Adipocyte (in vitro differentiated cells): ENCODE measurements around the gene CHM.
"Not testable (repeated sequence)": the region's sequence is repeated elsewhere in the genome, so short reads cannot be mapped to it uniquely, and the experiment has no call there.

Experiments used
- DNase-seq: peaks from one replicate; pipeline ENCODE4 v3.0.0-alpha.2; 2015; ENCODE audit warnings: low read depth
- H3K27me3 ChIP-seq: replicated peaks from 2 replicates; pipeline ENCODE4 v1.7.0; 2013; ENCODE audit warnings: mild to moderate bottlenecking, low read length, moderate library complexity; ENCODE audit not compliant: control insufficient read depth, insufficient read depth
- H3K36me3 ChIP-seq: 2 replicates; pipeline ENCODE4 v1.7.0; 2013; ENCODE audit warnings: low read length, mild to moderate bottlenecking, moderate library complexity; ENCODE audit not compliant: control insufficient read depth, insufficient read depth, severe bottlenecking
- H3K4me1 ChIP-seq: 2 replicates; pipeline ENCODE4 v1.7.0; 2013; ENCODE audit warnings: mild to moderate bottlenecking, low read length, moderate library complexity; ENCODE audit not compliant: control insufficient read depth, insufficient read depth
- H3K4me3 ChIP-seq: 2 replicates; pipeline ENCODE4 v1.7.0; 2013; ENCODE audit warnings: mild to moderate bottlenecking, low read length, moderate library complexity
- H3K9ac ChIP-seq: 2 replicates; pipeline ENCODE4 v1.7.0; 2013; ENCODE audit warnings: mild to moderate bottlenecking, low read length, moderate library complexity
- H3K9me3 ChIP-seq: 2 replicates; pipeline ENCODE4 v1.7.0; 2013; ENCODE audit warnings: mild to moderate bottlenecking, low read length, moderate library complexity; ENCODE audit not compliant: control insufficient read depth

The CHM gene

DNA sequence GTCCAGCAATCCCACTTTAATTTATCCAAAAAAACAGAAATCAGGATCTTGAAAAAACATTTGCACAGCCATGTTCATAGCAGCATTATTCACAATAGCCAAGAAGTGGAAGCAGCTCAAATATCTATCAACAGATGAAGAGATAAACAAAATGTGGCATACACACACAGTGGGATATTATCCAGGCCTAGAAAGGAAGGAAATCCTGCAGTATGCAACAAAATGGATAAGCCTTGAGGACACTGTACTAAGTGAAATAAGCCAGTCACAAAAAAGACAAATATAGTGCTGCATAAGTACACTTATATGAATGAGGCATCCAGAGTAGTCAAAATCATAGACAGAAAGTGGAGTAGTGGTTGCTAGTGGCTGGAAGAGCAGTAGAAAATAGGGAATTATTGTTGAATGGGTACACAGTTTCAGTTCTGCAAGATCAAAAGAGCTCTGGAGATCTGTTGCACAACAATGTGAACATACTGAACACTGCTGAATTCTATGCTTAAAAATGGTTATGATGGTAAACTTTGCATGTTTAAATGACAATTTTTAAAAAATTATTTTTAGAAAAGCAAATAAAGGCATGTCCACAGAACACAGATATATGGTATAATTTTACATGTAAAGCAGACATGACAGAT, 25.6 kb downstream of the CHM start:
- H3K9ac ChIP-seq = no peak overlapping the region
- no peak overlapping the region for H3K4me3 ChIP-seq
- no peaks in the 10 kb centered on the region for H3K27me3 ChIP-seq
- DNase-seq = peak; percentile 30
- H3K4me1 ChIP-seq = no peaks in the 10 kb centered on the region
- H3K36me3 ChIP-seq = peaks cover 14% of the 10 kb centered on the region
- no peaks in the 10 kb centered on the region for H3K9me3 ChIP-seq

DNA sequence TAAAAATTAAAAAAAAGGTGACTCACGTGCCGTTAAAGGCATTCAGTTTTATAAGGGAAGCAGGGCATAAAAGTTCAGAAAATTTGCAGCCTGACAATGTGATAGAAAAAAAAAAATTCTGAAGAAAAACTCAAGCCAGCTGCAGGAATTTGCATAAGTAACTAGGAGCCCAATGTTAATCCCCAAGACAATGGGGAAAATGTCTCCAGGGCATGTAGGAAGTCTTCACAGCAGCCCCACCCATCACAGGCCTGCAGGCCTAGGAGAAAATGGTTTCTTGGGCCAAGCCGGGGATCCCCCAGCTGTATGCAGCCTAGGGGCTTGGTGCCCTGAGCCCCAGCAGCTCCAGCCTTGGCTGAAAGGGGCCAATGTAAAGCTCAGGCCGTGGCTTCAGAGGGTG, 31.2 kb downstream of the CHM start:
- Histone ChIP-seq H3K9ac (no peak overlapping the region), H3K36me3 (no peaks in the 10 kb centered on the region), H3K27me3 (no peaks in the 10 kb centered on the region), H3K9me3 (no peaks in the 10 kb centered on the region), H3K4me1 (no peaks in the 10 kb centered on the region), H3K4me3 (no peak overlapping the region)
- no peak for DNase-seq

DNA sequence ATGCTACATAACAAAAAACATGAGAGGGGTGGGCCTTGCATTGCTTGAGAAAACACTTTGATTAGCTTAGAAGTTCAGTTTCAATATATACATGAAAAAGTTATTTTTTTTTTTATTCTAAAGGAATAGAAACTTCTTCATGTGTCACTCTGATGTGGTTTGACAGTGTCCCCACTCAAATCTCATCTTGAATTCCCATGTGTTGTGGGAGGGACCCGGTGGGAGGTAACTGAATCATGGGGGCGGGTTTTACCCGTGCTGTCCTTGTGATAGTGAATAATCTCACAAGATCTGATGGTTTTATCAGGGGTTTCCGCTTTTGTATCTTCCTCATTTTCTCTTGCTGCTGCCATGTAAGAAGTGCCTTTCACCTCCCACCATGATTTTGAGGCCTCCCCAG, 32.4 kb downstream of the CHM start:
- DNase-seq, H3K9me3 ChIP-seq, H3K36me3 ChIP-seq, H3K4me1 ChIP-seq, H3K9ac ChIP-seq, H3K4me3 ChIP-seq, H3K27me3 ChIP-seq: not testable (repeated sequence)

GRCh38 chrX:86014421-86014820, 32.9 kb downstream of the CHM start:
- DNase-seq = no peak
- Histone ChIP-seq H3K4me3 (no peak overlapping the region), H3K4me1 (no peaks in the 10 kb centered on the region), H3K27me3 (no peaks in the 10 kb centered on the region), H3K9me3 (no peaks in the 10 kb centered on the region), H3K36me3 (no peaks in the 10 kb centered on the region), H3K9ac (no peak overlapping the region)

DNA sequence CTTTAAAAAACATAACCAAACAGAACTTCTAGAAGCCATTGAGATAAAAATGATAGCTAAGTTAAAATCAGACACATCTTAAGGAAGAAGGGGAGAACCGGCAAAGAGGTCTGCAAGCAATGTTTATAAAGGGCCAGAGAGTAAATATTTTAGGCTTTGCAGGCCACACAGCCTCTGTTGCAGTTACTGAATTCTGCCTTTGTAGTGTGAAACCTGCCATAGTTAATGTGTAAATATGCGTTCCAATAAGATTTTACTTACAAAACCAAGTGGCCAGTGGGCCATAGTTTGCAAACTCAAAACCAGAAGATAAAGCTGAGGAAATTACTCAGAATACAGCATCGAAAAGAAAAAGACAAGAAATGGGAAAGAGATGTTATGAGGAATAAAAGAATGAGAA, 33.6 kb downstream of the CHM start:
- DNase-seq = no peak
- Histone ChIP-seq H3K9ac (no peak overlapping the region), H3K9me3 (no peaks in the 10 kb centered on the region), H3K4me3 (no peak overlapping the region), H3K36me3 (no peaks in the 10 kb centered on the region), H3K27me3 (no peaks in the 10 kb centered on the region), H3K4me1 (no peaks in the 10 kb centered on the region)

DNA sequence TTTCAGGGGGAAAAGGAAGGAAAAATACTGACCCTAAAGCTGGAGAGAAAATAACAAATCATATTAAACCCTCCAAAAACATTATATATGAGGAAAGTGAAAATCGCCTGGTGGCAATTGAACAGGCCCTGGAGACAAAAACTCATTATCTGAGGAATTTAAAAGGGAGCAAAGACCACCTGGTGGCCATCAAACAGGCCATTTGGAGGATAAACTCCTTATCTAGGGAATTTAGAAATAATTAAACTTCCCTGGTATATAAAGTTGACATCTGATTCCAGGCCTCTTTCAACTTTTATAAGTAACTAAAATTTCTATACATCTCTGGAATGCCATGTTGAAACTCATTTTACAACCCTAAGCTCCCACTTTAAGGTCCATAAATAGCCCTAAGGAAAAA, 35.2 kb downstream of the CHM start:
- Histone ChIP-seq H3K9me3 (no peaks in the 10 kb centered on the region), H3K9ac (no peak overlapping the region), H3K36me3 (no peaks in the 10 kb centered on the region), H3K4me3 (no peak overlapping the region), H3K27me3 (no peaks in the 10 kb centered on the region), H3K4me1 (no peaks in the 10 kb centered on the region)
- no peak for DNase-seq

DNA sequence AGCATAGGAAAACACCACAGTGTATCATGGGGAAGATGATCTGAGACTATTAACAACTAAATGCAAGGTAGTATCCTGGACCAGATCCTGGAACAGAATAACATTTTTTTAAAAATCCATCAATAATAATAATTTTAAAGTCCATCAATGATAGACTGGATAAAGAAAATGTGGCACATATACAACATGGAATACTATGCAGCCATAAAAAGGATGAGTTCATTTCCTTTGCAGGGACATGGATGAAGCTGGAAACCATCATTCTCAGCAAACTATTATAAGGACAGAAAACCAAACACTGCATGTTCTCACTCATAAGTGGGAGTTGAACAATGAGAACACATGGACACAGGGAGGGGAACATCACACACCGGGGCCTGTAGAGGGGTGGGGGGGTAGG, 37.6 kb downstream of the CHM start:
- H3K27me3 ChIP-seq, H3K36me3 ChIP-seq, H3K9me3 ChIP-seq, H3K9ac ChIP-seq, H3K4me3 ChIP-seq, DNase-seq, H3K4me1 ChIP-seq: not testable (repeated sequence)

DNA sequence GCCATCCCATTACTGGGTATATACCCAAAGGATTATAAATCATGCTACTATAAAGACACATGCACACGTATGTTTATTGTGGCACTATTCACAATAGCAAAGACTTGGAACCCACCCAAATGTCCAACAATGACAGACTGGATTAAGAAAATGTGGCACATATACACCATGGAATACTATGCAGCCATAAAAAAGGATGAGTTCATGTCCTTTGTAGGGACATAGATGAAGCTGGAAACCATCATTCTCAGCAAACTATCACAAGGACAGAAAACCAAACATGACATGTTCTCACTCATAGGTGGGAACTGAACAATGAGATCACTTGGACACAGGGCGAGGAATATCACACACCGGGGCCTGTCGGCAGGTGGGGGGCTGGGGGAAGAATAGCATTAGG, 39.5 kb downstream of the CHM start:
- not testable (repeated sequence) for H3K9me3 ChIP-seq, H3K36me3 ChIP-seq, H3K27me3 ChIP-seq, H3K4me3 ChIP-seq, H3K4me1 ChIP-seq, DNase-seq, H3K9ac ChIP-seq

DNA sequence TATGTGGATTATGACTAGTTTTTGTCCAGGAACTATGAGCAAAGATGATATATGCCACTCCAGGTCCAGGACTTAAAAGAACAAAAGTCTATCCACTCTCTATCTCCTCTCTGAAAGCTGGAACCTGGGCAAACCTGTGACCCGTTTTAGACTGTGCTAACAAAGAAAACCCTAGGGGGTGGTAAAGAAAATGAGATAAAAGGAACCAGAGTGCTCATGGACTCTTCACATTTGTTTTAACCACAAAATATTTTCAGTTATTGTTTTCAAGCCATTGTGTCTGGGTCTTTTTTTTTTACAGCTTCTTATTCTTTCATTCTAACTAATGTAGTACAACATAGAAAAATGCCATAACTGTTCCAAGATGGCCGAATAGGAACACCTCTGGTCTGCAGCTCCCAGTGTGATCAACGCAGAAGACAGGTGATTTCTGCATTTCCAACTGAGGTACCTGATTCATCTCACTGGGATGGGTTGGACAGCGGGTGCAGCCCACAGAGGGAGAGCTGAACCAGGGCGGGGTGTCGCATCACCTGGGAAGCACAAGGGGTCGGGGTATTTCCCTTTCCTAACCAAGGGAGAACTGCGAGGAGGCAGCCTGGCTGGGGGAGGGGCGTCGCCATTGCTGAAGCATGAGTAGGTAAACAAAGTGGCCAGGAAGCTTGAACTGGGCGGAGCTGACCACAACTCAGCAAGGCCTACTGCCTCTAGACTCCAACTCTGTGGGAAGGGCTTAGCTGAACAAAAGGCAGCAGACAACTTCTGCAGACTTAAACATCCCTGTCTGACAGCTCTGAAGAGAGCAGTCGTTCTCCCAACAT, 45.1 kb downstream of the CHM start:
- Histone ChIP-seq H3K4me1 (no peaks in the 10 kb centered on the region), H3K27me3 (no peaks in the 10 kb centered on the region), H3K36me3 (no peaks in the 10 kb centered on the region), H3K9ac (no peak overlapping the region), H3K4me3 (no peak overlapping the region), H3K9me3 (no peaks in the 10 kb centered on the region)
- DNase-seq = no peak

GRCh38 chrX:85998954-85999353, 48.4 kb downstream of the CHM start:
- no peaks in the 10 kb centered on the region for H3K27me3 ChIP-seq

GRCh38 chrX:85996555-85996954, 50.8 kb downstream of the CHM start:
- Histone ChIP-seq H3K36me3 (no peaks in the 10 kb centered on the region), H3K9ac (no peak overlapping the region), H3K27me3 (no peaks in the 10 kb centered on the region), H3K4me1 (peaks cover 27% of the 10 kb centered on the region), H3K9me3 (no peaks in the 10 kb centered on the region), H3K4me3 (no peak overlapping the region)
- DNase-seq = no peak

More at GRCh38 chrX:85998954-85999353, 48.4 kb downstream of the CHM start:
- H3K36me3 ChIP-seq = no peaks in the 10 kb centered on the region
- no peak overlapping the region for H3K4me3 ChIP-seq
- no peak for DNase-seq
- H3K9ac ChIP-seq = no peak overlapping the region
- H3K9me3 ChIP-seq = no peaks in the 10 kb centered on the region
- H3K4me1 ChIP-seq = peaks cover 9% of the 10 kb centered on the region
